GM12873 (cell line): ENCODE data around the gene SNX18.

ENCODE experiments used
- TF ChIP-seq, protein P1 (sequence below): IDR thresholded peaks from 2 replicates; pipeline ENCODE4 v1.5.1; 2012; ENCODE audit warnings: low read depth, mild to moderate bottlenecking, moderate library complexity, low read length, control low read depth; ENCODE audit not compliant: insufficient read depth; ENCODE audit errors: missing control alignments

SNX18 gene

DNA sequence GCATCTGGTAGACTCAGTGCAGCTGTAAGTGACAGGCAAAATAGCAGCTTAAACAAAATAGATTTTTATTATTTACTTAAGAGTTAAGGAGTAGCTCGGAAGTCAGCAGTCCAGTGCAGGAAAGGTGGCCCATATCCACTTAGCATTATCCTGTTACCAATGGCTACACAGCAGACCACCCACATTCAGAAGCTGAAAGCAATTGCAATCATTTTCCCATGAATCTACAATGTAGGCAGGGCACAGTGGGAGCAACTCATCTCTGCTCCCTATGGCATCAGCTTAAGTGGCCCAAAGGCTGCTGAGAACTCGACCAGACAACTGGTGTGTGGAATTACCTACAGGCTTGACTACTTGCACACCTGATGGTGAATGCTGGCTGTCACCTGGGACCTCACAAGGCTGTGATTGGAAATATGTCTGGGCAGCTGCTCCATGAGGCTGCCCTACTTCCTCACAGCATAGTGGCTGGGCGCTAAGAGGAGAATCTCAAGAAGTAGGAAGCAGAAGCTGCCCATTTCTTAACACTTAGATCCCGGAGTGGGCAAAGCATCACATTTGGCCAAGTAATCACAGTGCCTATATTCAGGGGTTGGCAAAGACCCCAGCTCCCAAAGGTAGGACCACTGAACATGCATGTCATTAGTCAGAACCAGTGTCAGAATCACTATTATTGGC lies 56.4 kb downstream of the SNX18 start:
- TF ChIP-seq, protein P1, sequence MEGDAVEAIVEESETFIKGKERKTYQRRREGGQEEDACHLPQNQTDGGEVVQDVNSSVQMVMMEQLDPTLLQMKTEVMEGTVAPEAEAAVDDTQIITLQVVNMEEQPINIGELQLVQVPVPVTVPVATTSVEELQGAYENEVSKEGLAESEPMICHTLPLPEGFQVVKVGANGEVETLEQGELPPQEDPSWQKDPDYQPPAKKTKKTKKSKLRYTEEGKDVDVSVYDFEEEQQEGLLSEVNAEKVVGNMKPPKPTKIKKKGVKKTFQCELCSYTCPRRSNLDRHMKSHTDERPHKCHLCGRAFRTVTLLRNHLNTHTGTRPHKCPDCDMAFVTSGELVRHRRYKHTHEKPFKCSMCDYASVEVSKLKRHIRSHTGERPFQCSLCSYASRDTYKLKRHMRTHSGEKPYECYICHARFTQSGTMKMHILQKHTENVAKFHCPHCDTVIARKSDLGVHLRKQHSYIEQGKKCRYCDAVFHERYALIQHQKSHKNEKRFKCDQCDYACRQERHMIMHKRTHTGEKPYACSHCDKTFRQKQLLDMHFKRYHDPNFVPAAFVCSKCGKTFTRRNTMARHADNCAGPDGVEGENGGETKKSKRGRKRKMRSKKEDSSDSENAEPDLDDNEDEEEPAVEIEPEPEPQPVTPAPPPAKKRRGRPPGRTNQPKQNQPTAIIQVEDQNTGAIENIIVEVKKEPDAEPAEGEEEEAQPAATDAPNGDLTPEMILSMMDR = no peak

DNA sequence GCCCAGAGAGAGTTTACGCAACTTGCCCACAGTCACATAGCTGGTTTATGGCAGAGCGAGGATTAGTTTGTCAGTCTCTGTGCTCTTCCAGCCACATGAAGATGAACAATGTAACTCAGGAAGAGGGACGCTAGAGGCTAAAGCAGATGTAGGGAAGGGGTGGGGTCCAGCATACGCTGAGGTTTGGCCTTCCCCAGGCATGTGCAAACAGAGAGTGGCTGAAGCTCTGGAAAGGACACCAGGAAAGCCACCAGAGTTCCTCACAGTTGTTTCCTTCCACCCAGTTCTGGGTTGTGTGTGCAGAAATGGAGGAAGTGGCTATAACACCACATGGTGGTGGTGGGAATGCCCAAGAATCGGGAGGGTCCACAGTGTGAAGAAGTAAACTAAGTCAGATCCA lies 60.0 kb downstream of the SNX18 start:
- TF ChIP-seq, protein P1 = no peak

DNA sequence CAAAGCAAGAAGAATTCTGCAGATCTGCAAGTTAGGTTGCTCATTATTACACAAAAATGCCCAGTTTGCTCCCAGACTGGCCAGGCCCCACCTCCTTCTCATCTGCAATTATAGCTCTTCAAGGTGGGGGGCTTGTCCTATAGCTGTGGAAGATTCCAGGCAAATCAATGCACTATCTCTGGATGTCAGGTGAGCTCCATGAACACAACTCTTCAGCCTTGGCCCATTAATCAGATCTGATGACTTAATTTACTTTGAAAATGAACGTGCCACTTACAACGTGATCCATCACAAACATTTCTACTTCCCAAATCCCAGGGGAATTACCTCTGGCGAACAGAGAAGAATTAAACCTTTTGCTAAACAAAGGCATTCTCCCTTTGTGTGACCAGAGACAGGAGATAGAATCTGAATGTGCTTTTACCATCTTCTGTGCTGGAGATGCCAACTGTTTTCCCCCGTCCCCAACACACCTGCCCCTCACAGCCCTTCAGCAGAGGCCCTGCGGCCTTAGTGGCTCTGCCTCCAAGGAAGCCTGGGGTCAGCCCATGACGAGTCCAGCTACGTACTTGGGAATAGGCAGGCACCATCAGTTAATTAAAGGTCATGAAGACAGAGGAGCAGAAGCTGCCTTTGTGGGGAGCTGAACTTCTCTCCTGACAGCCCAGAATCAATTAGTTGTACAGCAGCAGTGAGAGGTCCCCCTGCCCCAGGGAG lies 60.5 kb downstream of the SNX18 start:
- TF ChIP-seq, protein P1 = no peak

DNA sequence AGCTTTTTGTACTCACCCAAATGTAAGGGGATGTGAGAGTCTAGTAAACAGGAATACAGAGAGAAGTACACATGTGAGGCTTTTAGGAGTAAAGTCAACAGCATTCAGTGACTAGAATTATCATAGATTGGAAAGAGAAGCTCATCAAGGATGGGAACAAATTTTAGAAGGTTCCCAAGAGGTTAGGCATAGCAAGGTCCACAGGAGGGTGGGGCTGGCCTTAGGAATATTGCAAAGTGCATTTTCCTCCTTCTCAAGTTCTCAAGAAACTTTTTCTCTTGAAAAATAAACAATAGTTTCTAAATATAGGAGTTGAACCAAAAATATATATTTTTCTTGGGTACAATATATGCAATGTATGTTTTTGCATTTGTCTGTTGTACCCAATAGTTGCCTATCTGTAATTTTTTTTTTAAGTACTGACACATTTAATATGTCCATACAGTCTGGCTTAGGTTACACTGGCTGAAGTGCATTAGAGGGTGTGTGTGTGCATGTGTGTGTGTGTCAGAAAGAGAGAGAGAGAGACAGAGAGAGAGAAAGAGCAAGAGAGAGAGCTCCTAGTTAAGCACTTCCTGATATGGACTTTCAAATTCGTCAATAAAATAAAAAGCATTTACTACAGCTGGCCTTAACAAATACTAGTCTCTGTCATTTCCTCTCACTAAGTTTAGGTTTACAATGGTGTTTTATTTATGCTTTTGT lies 62.2 kb downstream of the SNX18 start:
- TF ChIP-seq, protein P1 = no peak

DNA sequence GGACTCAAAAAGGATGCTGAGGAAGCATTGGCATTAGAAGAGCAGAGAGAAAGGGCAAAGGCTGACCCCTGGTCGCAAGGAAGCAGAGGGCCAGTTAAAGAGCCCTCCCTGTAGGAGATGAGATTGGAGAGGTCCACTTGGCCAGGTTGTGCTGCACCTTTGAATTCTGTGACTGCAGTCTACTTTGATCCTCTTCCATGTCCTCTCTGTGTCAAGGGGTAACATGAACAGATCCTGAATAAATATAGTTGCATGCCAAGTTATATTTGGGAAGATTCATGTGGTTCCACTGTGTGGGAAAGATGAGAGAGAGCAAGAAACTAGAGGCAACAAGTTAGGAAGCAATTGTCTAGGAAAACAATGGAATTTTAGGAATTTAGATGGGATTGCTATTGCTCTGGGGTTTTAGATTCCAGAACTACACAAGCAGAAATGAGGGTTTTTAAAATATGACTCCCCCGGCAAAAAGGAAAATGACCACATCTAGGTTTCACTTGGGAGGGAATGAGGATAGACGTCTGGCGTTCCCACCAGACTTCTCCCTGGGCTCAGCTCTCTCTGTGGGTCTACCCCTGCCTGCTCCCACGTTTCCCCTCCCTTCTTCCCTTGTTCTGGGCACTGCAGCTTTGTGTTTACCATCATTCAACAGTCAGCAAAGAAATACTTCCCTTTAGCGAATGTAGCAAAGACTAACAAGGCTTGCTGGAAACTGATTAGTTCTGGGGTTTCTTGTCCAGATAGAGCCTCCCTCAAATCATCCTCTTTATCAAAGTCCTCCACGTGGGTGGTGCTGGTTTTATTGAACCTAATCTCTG lies 63.6 kb downstream of the SNX18 start:
- TF ChIP-seq, protein P1 = no peak

DNA sequence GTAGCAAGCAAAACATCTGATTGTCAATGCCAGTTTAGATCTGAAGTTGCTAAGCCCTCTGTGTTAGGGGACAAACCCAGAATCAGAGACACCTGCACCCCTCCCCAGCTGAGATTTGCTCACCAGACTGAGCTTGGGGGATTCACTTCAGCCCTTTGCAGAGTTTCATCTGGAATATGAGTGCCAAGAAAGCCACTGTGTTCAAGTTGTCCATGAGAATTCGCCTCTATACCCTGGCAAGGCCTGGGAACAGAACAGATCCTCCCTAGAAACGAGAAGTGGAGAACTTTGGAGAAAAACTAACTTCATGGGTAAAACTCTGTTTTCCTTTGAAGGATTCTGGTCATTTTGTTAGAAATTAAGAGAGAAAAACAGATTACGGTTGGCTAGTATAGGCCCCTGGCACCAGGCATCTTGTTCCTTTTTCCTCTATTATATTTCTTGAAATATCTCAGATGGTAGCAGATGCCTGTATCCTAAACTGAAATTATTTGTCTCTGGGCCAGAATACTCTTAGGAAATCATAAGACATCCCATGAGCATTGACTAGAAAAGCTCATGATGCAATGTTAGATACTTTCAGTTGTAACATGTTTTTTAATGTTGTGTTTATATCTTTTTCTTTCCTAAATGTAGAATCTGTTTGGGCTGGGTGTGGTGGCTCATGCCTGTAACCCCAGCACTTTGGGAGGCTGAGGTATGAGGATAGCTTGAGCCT lies 64.4 kb downstream of the SNX18 start:
- TF ChIP-seq, protein P1 = no peak

DNA sequence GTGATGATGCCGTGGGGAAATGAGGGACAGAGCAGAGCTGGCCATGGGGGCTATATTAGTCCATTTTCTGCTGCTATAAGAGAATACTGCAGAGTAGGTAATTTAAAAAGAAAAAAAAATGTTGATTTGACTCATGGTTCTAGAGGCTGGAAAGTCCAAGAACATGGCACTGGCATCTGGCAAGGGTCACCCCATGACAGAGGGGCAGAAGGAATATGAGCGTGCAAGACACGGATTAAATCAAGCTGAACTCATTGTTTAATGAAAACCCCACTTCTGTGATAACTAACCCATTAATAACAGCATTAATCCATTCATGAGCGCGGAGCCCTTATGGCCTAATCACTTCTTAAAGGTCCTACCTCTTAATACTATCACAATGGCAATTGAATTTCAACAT lies 68.8 kb downstream of the SNX18 start:
- TF ChIP-seq, protein P1 = no peak
